ENCODE measurements around the gene PPP2R1B. TPM values are rescaled to one million over a fixed set of nuclear protein-coding genes. Genes with fewer than 3 reads are reported as not detected.

PPP2R1B gene
- total RNA-seq, 1 donor from 2014 or later = 44.5 TPM

DNA sequence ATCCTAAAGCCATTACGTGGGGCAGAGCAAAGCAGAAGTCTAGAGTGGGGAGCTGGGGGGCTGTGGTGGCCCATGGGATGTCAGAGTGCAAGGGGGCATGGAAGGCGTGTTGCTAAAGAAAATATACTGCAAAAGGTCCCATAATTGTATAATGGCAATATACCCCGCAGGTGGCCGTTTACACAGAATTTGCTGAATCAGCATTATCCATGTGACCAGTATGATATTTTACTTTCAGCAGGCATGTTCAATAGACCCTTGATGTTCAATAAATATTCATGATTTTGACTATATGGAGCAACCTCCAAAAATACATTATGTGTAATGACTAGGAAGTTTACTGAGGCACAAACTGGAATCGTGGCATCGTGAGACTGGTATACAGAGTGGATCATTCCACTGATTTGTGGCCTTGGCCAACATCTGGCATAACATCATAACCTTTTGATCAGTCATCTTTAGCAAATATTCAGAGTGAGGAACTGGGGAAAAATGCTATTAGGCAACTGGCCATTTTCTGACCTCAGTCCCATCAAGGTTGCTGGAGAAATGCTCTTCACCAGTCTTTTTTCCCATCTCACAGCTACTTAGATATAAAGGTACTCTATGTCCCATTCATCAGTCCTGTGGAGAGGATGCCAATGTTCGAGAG, 29.3 kb upstream of the PPP2R1B start:
- TF ChIP-seq EZH2 (IDR thresholded peaks at IDR 0.05; ENCODE audit: insufficient read depth, low read length) (no peak), CTCF (IDR thresholded peaks at IDR 0.05; ENCODE audit: insufficient read depth, low read depth, low read length) (no peak)
- Mint-ChIP-seq H3K27ac (ENCODE audit: unreplicated experiment) (no peak overlapping the region), H3K27me3 (ENCODE audit: low read depth, unreplicated experiment) (no peaks in the 10 kb centered on the region), H3K36me3 (ENCODE audit: low read depth, unreplicated experiment) (peaks cover 24% of the 10 kb centered on the region), H3K4me1 (ENCODE audit: low read depth, unreplicated experiment) (no peaks in the 10 kb centered on the region), H3K9me3 (ENCODE audit: unreplicated experiment) (peaks cover 4% of the 10 kb centered on the region), H3K4me3 (ENCODE audit: unreplicated experiment) (no peak overlapping the region)
- Histone ChIP-seq H3K4me1 (ENCODE audit: insufficient read depth, low read length) (no peaks in the 10 kb centered on the region), H3K9ac (ENCODE audit: low read length) (no peak overlapping the region), H3K27ac (ENCODE audit: low read depth, low read length) (no peak overlapping the region), H3K4me2 (ENCODE audit: low read length) (no peak overlapping the region), H2AFZ (ENCODE audit: low read depth, low read length) (no peak overlapping the region), H3K79me2 (ENCODE audit: insufficient read depth, low read length) (no peaks in the 10 kb centered on the region), H3K36me3 (ENCODE audit: insufficient read depth, low read length) (no peaks in the 10 kb centered on the region), H3K4me3 (ENCODE audit: insufficient read depth, low read depth, low read length) (no peak overlapping the region), H3K9me3 (ENCODE audit: insufficient read depth, low read depth, low read length) (no peaks in the 10 kb centered on the region), H3K27me3 (ENCODE audit: insufficient read depth, low read length) (no peaks in the 10 kb centered on the region), H4K20me1 (ENCODE audit: insufficient read depth, low read length) (no peaks in the 10 kb centered on the region)
- FAIRE-seq (no peak), DNase-seq (ENCODE audit: low read depth) (peak; percentile 60)

- Mint-ChIP-seq H3K36me3 (ENCODE audit: low read depth, unreplicated experiment) (peaks cover 21% of the 10 kb centered on the region), H3K4me3 (ENCODE audit: unreplicated experiment) (no peak overlapping the region), H3K27me3 (ENCODE audit: low read depth, unreplicated experiment) (no peaks in the 10 kb centered on the region), H3K9me3 (ENCODE audit: unreplicated experiment) (peaks cover 4% of the 10 kb centered on the region), H3K27ac (ENCODE audit: unreplicated experiment) (no peak overlapping the region), H3K4me1 (ENCODE audit: low read depth, unreplicated experiment) (no peaks in the 10 kb centered on the region)
- H3K4me2 ChIP-seq (ENCODE audit: low read length) = no peak overlapping the region
- H3K4me1 ChIP-seq (ENCODE audit: insufficient read depth, low read length) = no peaks in the 10 kb centered on the region
- H3K36me3 ChIP-seq (ENCODE audit: insufficient read depth, low read length) = no peaks in the 10 kb centered on the region
- H3K9me3 ChIP-seq (ENCODE audit: insufficient read depth, low read depth, low read length) = no peaks in the 10 kb centered on the region
- H3K4me3 ChIP-seq (ENCODE audit: insufficient read depth, low read depth, low read length) = no peak overlapping the region
- no peak overlapping the region for H3K9ac ChIP-seq (ENCODE audit: low read length)
- no peak for FAIRE-seq
- TF ChIP-seq CTCF (IDR thresholded peaks at IDR 0.05; ENCODE audit: insufficient read depth, low read depth, low read length) = no peak
- no peak for TF ChIP-seq EZH2 (IDR thresholded peaks at IDR 0.05; ENCODE audit: insufficient read depth, low read length)
- H4K20me1 ChIP-seq (ENCODE audit: insufficient read depth, low read length) = no peaks in the 10 kb centered on the region
- no peaks in the 10 kb centered on the region for H3K79me2 ChIP-seq (ENCODE audit: insufficient read depth, low read length)
- H3K27me3 ChIP-seq (ENCODE audit: insufficient read depth, low read length) = no peaks in the 10 kb centered on the region
- no peak overlapping the region for H3K27ac ChIP-seq (ENCODE audit: low read depth, low read length)
- peak; percentile 78 for DNase-seq (ENCODE audit: low read depth)
- no peak overlapping the region for H2AFZ ChIP-seq (ENCODE audit: low read depth, low read length)
Measured at GRCh38 chr11:111793863-111794262, 27.7 kb upstream of the PPP2R1B start.

DNA sequence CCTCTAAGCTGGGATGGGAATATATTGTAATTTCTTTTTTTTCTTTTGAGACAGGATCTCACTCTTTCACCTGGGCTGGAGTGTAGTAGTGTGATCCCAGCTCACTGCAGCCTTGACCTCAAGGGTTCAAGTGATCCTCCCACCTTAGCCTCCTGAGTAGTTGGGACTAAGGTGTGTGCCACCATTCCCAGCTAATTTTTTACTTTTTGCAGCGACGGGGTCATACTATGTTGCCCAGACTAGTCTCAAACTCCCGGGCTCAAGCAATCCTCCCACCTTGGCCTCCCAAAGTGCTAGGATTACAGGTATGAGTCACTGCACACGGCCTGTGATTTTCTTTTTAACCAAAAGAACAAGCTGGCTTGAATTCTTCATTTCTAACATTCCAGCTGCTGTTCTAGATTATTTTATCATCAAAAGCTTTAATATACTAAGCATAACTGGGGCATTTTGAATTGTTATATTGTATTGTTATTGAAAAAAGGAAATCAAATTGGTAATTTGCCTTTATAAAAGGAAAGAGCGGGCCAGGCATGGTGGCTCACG, 26.8 kb upstream of the PPP2R1B start:
- H3K9ac ChIP-seq (ENCODE audit: low read length) = no peak overlapping the region
- no peaks in the 10 kb centered on the region for H3K79me2 ChIP-seq (ENCODE audit: insufficient read depth, low read length)
- no peaks in the 10 kb centered on the region for H3K4me1 ChIP-seq (ENCODE audit: insufficient read depth, low read length)
- H3K4me2 ChIP-seq (ENCODE audit: low read length) = no peak overlapping the region
- H3K9me3 ChIP-seq (ENCODE audit: insufficient read depth, low read depth, low read length) = no peaks in the 10 kb centered on the region
- no peak for FAIRE-seq
- no peak overlapping the region for H3K27ac ChIP-seq (ENCODE audit: low read depth, low read length)
- H3K36me3 ChIP-seq (ENCODE audit: insufficient read depth, low read length) = no peaks in the 10 kb centered on the region
- H3K27me3 Mint-ChIP-seq (ENCODE audit: low read depth, unreplicated experiment) = no peaks in the 10 kb centered on the region
- H2AFZ ChIP-seq (ENCODE audit: low read depth, low read length) = no peak overlapping the region
- H3K9me3 Mint-ChIP-seq (ENCODE audit: unreplicated experiment) = peaks cover 4% of the 10 kb centered on the region
- TF ChIP-seq EZH2 (IDR thresholded peaks at IDR 0.05; ENCODE audit: insufficient read depth, low read length) (no peak), CTCF (IDR thresholded peaks at IDR 0.05; ENCODE audit: insufficient read depth, low read depth, low read length) (no peak)
- peaks cover 19% of the 10 kb centered on the region for H3K36me3 Mint-ChIP-seq (ENCODE audit: low read depth, unreplicated experiment)
- no peaks in the 10 kb centered on the region for H4K20me1 ChIP-seq (ENCODE audit: insufficient read depth, low read length)
- no peaks in the 10 kb centered on the region for H3K4me1 Mint-ChIP-seq (ENCODE audit: low read depth, unreplicated experiment)
- no peak overlapping the region for H3K27ac Mint-ChIP-seq (ENCODE audit: unreplicated experiment)
- no peak for DNase-seq (ENCODE audit: low read depth)
- no peak overlapping the region for H3K4me3 ChIP-seq (ENCODE audit: insufficient read depth, low read depth, low read length)
- H3K4me3 Mint-ChIP-seq (ENCODE audit: unreplicated experiment) = no peak overlapping the region
- H3K27me3 ChIP-seq (ENCODE audit: insufficient read depth, low read length) = no peaks in the 10 kb centered on the region

Data from astrocyte (in vitro differentiated cells and primary cell).